HG03432 (cell line): ENCODE measurements around the gene ZCCHC24.

Source experiments
- ATAC-seq: cut with Tn5 transposase; IDR thresholded peaks from one replicate; pipeline ENCODE4 v1.9.1; 2021; ENCODE audit warnings: mild to moderate bottlenecking, moderate library complexity; ENCODE audit not compliant: unreplicated experiment

The ZCCHC24 gene

GRCh38 chr10:79431891-79432831 is 13.3 kb downstream of the ZCCHC24 start:
- ATAC-seq: no peak

GRCh38 chr10:79431428-79431827 is 14.0 kb downstream of the ZCCHC24 start:
- ATAC-seq: no peak

GRCh38 chr10:79430936-79431335 is 14.5 kb downstream of the ZCCHC24 start:
- no peak for ATAC-seq

GRCh38 chr10:79430325-79430905 is 15.0 kb downstream of the ZCCHC24 start:
- ATAC-seq: no peak

GRCh38 chr10:79429751-79430150 is 15.7 kb downstream of the ZCCHC24 start:
- ATAC-seq: no peak

- no peak for ATAC-seq
Measured at GRCh38 chr10:79427965-79428364, 17.5 kb downstream of the ZCCHC24 start.

- ATAC-seq: no peak
Measured at GRCh38 chr10:79425074-79425532, 20.3 kb downstream of the ZCCHC24 start.

GRCh38 chr10:79424221-79425073 is 21.0 kb downstream of the ZCCHC24 start:
- ATAC-seq: no peak

GRCh38 chr10:79422178-79422892 is 23.1 kb downstream of the ZCCHC24 start:
- ATAC-seq: no peak

- no peak for ATAC-seq
Measured at GRCh38 chr10:79420974-79421688, 24.3 kb downstream of the ZCCHC24 start.

GRCh38 chr10:79418886-79419595 is 26.4 kb downstream of the ZCCHC24 start:
- no peak for ATAC-seq

GRCh38 chr10:79418274-79418673 is 27.1 kb downstream of the ZCCHC24 start:
- no peak for ATAC-seq

- no peak for ATAC-seq
Measured at GRCh38 chr10:79417731-79418130, 27.7 kb downstream of the ZCCHC24 start.

GRCh38 chr10:79417266-79417665 is 28.2 kb downstream of the ZCCHC24 start:
- ATAC-seq: no peak

- no peak for ATAC-seq
Measured at GRCh38 chr10:79416578-79417255, 28.7 kb downstream of the ZCCHC24 start.

- ATAC-seq: no peak
Measured at GRCh38 chr10:79415736-79416577, 29.5 kb downstream of the ZCCHC24 start.

- no peak for ATAC-seq
Measured at GRCh38 chr10:79414714-79415113, 30.7 kb downstream of the ZCCHC24 start.

GRCh38 chr10:79413196-79413595 is 32.2 kb downstream of the ZCCHC24 start:
- peak; percentile 60 for ATAC-seq
